H1 (cell line): ENCODE results near the gene HLA-DPB1. TPM values are rescaled to one million over a fixed set of nuclear protein-coding genes. Genes with fewer than 3 reads are reported as not detected.

ENCODE experiments used
- CTCF ChIA-PET: fragments of 300-600 bp; sonication (Branson Sonifier 250); formaldehyde crosslinking; loops from one replicate; lab custom pipeline; 2021; ENCODE audit not compliant: partially characterized antibody; lab: Charles Lee
- POLR2A ChIA-PET: fragments of 300-600 bp; sonication (Branson Sonifier 250); formaldehyde crosslinking; loops from one replicate; lab custom pipeline; 2021; ENCODE audit warnings: inconsistent platforms; ENCODE audit not compliant: partially characterized antibody; lab: Charles Lee
- DNase-seq, 2 experiments: peaks; one replicate each; pipeline versions ENCODE4 v3.0.0 to v3.0.0-alpha.2; 2010 to 2022; ENCODE audit warnings: low spot score in 2 of 2, low read depth in 1 of 2, mixed read lengths in 1 of 2
- FAIRE-seq: peaks from 2 replicates; lab custom pipeline; 2011; peaks lifted over from hg19 to GRCh38; lab: Jason Lieb, UNC
- H2AFZ ChIP-seq: 2 replicates; pipeline ENCODE4 v1.8.1; 2012; ENCODE audit warnings: low read length, inconsistent platforms
- H2AK5ac ChIP-seq: 2 replicates; pipeline ENCODE4 v1.6.1; 2013; ENCODE audit warnings: low read depth, low read length
- H2BK120ac ChIP-seq: replicated peaks from 2 replicates; pipeline ENCODE3; 2013; ENCODE audit warnings: low read depth, low read length, inconsistent platforms
- H2BK12ac ChIP-seq: 2 replicates; pipeline ENCODE4 v1.6.1; 2013; ENCODE audit warnings: low read depth, low read length
- H2BK15ac ChIP-seq: 2 replicates; pipeline ENCODE4 v1.6.1; 2013; ENCODE audit warnings: low read length
- H2BK20ac ChIP-seq: 2 replicates; pipeline ENCODE4 v1.6.1; 2013; ENCODE audit warnings: low read length
- H2BK5ac ChIP-seq: 2 replicates; pipeline ENCODE4 v1.6.1; 2013; ENCODE audit warnings: low read depth, low read length
- H3K14ac ChIP-seq: 2 replicates; pipeline ENCODE4 v1.6.1; 2013; ENCODE audit warnings: inconsistent platforms; ENCODE audit not compliant: insufficient read length
- H3K18ac ChIP-seq: 2 replicates; pipeline ENCODE4 v1.6.1; 2013; ENCODE audit warnings: low read length; ENCODE audit errors: extremely low read depth
- H3K23ac ChIP-seq: 2 replicates; pipeline ENCODE4 v1.6.1; 2013; ENCODE audit warnings: inconsistent platforms; ENCODE audit not compliant: insufficient read length
- H3K23me2 ChIP-seq: 2 replicates; pipeline ENCODE4 v1.6.1; 2013; ENCODE audit warnings: low read depth, low read length
- H3K27ac ChIP-seq: 2 replicates; pipeline ENCODE4 v1.6.1; 2011; ENCODE audit warnings: low read depth, low read length, inconsistent platforms
- H3K27me3 ChIP-seq, 4 experiments: replicated peaks in 1 of 4; 1 replicate in 1 of 4; 2 replicates in 3 of 4; pipeline versions ENCODE4 v1.6.1 to v1.8.1; 2011 to 2013; ENCODE audit warnings: low read length in 3 of 4, mild to moderate bottlenecking in 3 of 4, inconsistent platforms in 2 of 4, mixed read lengths in 2 of 4, moderate library complexity in 1 of 4; ENCODE audit not compliant: control insufficient read depth in 3 of 4, insufficient read depth in 3 of 4; ENCODE audit errors: extremely low read depth in 1 of 4
- H3K36me3 ChIP-seq, 4 experiments: 2 replicates each; pipeline versions ENCODE4 v1.6.1 to v1.8.1; 2011 to 2013; ENCODE audit warnings: mild to moderate bottlenecking in 4 of 4, low read length in 3 of 4, moderate library complexity in 2 of 4, control low read depth in 1 of 4, inconsistent platforms in 1 of 4; ENCODE audit not compliant: insufficient read depth in 4 of 4, control insufficient read depth in 2 of 4
- H3K4ac ChIP-seq: replicated peaks from 2 replicates; pipeline ENCODE3; 2013; ENCODE audit warnings: low read length, low read depth, mixed read lengths, inconsistent platforms; ENCODE audit not compliant: insufficient read length
- H3K4me1 ChIP-seq, 4 experiments: replicated peaks in 1 of 4; 1 replicate in 1 of 4; 2 replicates in 3 of 4; pipeline versions ENCODE4 v1.6.1 to v1.8.1; 2011 to 2013; ENCODE audit warnings: low read length in 3 of 4, inconsistent platforms in 2 of 4, mixed read lengths in 1 of 4; ENCODE audit not compliant: insufficient read depth in 4 of 4, control insufficient read depth in 3 of 4
- H3K4me2 ChIP-seq, 2 experiments: 2 replicates each; pipeline versions ENCODE4 v1.6.1 to v1.8.1; 2011 to 2013; ENCODE audit warnings: low read depth in 2 of 2, low read length in 2 of 2, control low read depth in 1 of 2, inconsistent platforms in 1 of 2, mild to moderate bottlenecking in 1 of 2; ENCODE audit not compliant: insufficient read depth in 1 of 2
- H3K4me3 ChIP-seq, 4 experiments: fragments of 200-600, 300-600 bp in 1 of 4; sonication (generic), shearing (Covaris generic), sonication (Bioruptor Twin) in 1 of 4; 2 replicates each; pipeline versions ENCODE4 v1.5.1 to v1.8.1; 2011 to 2016; ENCODE audit warnings: low read length in 4 of 4, low read depth in 3 of 4, control low read depth in 2 of 4, inconsistent platforms in 2 of 4, mild to moderate bottlenecking in 2 of 4, mixed read lengths in 1 of 4, moderate library complexity in 1 of 4; ENCODE audit not compliant: insufficient read depth in 2 of 4; ENCODE audit errors: extremely low read depth in 1 of 4
- H3K56ac ChIP-seq: replicated peaks from 2 replicates; pipeline ENCODE3; 2013; ENCODE audit warnings: low read depth, mild to moderate bottlenecking, mixed read lengths, low read length, inconsistent platforms; ENCODE audit not compliant: insufficient read length
- H3K79me1 ChIP-seq: 2 replicates; pipeline ENCODE4 v1.6.1; 2013; ENCODE audit warnings: low read depth, low read length, control low read depth
- H3K79me2 ChIP-seq, 2 experiments: 2 replicates each; pipeline versions ENCODE4 v1.6.1 to v1.8.1; 2012 to 2013; ENCODE audit warnings: low read length in 2 of 2, mild to moderate bottlenecking in 2 of 2, inconsistent platforms in 1 of 2; ENCODE audit not compliant: insufficient read depth in 2 of 2, control insufficient read depth in 1 of 2
- H3K9ac ChIP-seq, 4 experiments: replicated peaks in 1 of 4; 1 replicate in 1 of 4; 2 replicates in 3 of 4; pipeline versions ENCODE4 v1.6.1 to v1.8.1; 2011 to 2013; ENCODE audit warnings: low read depth in 3 of 4, low read length in 3 of 4, control low read depth in 2 of 4, mild to moderate bottlenecking in 2 of 4, moderate library complexity in 2 of 4, inconsistent platforms in 1 of 4; ENCODE audit errors: extremely low read depth in 1 of 4
- H3K9me3 ChIP-seq, 2 experiments: 2 replicates each; pipeline versions ENCODE4 v1.6.1 to v1.8.1; 2012 to 2013; ENCODE audit warnings: mild to moderate bottlenecking in 2 of 2, moderate library complexity in 2 of 2, control low read depth in 1 of 2, inconsistent platforms in 1 of 2, low read depth in 1 of 2, low read length in 1 of 2, mixed read lengths in 1 of 2; ENCODE audit not compliant: insufficient read depth in 2 of 2
- H4K20me1 ChIP-seq, 2 experiments: replicated peaks in 1 of 2; 2 replicates each; pipeline versions ENCODE3 to v1.8.1; 2011 to 2013; ENCODE audit warnings: inconsistent platforms in 2 of 2, low read length in 2 of 2, mild to moderate bottlenecking in 1 of 2; ENCODE audit not compliant: insufficient read depth in 2 of 2, control insufficient read depth in 1 of 2
- H4K5ac ChIP-seq: 2 replicates; pipeline ENCODE4 v1.6.1; 2013; ENCODE audit warnings: low read length, low read depth, mixed read lengths, inconsistent platforms; ENCODE audit not compliant: insufficient read length
- H4K8ac ChIP-seq: 2 replicates; pipeline ENCODE4 v1.8.0; 2013; ENCODE audit warnings: mild to moderate bottlenecking, moderate library complexity, low read length, inconsistent platforms; ENCODE audit not compliant: insufficient read depth; ENCODE audit errors: extremely low read depth
- H4K91ac ChIP-seq: replicated peaks from 2 replicates; pipeline ENCODE3; 2013; ENCODE audit warnings: low read length, mixed read lengths, inconsistent platforms; ENCODE audit not compliant: insufficient read length
- ATF2 ChIP-seq: IDR thresholded peaks from 2 replicates; pipeline ENCODE4 v1.6.1; 2012; ENCODE audit warnings: low read length, inconsistent platforms
- BACH1 ChIP-seq: IDR thresholded peaks from 2 replicates; pipeline ENCODE4 v1.6.1; 2012; ENCODE audit warnings: low read length, improper control_type of control experiment
- CREB1 ChIP-seq: IDR thresholded peaks from 2 replicates; pipeline ENCODE4 v1.6.1; 2012; ENCODE audit warnings: inconsistent platforms
- EZH2 ChIP-seq: fragments of 200-600 bp; sonication (generic); IDR thresholded peaks from 2 replicates; pipeline ENCODE4 v1.7.1; 2012; ENCODE audit warnings: low read depth, mild to moderate bottlenecking, moderate library complexity, low read length, inconsistent platforms; ENCODE audit not compliant: severe bottlenecking
- GABPA ChIP-seq: IDR thresholded peaks from 2 replicates; pipeline ENCODE4 v1.6.1; 2011; ENCODE audit warnings: mild to moderate bottlenecking, low read length, moderate library complexity, borderline replicate concordance; ENCODE audit not compliant: insufficient read depth
- GTF2F1 ChIP-seq: IDR thresholded peaks from 2 replicates; pipeline ENCODE4 v1.6.1; 2012; ENCODE audit warnings: low read depth, low read length, improper control_type of control experiment, borderline replicate concordance
- SIRT6 ChIP-seq: IDR thresholded peaks from one replicate; pipeline ENCODE4 v1.7.1; 2012; ENCODE audit warnings: low read length, inconsistent platforms
- SIX5 ChIP-seq: IDR thresholded peaks from 2 replicates; pipeline ENCODE4 v1.6.1; 2011; ENCODE audit warnings: mild to moderate bottlenecking, low read depth, low read length
- TAF7 ChIP-seq: optimal IDR thresholded peaks from 2 replicates; pipeline ENCODE3; 2011; ENCODE audit warnings: low read depth, mild to moderate bottlenecking, inconsistent platforms, low read length, moderate library complexity, borderline replicate concordance
- ZNF274 ChIP-seq: IDR thresholded peaks from 2 replicates; pipeline ENCODE4 v1.7.0; 2012; ENCODE audit warnings: low read length, borderline replicate concordance; ENCODE audit errors: extremely low read depth
- WGBS, 2 experiments: shearing (Covaris generic) in 1 of 2; methylation state at CpG; one replicate each; pipeline versions ENCODE4 v1.1.6 to v1.1.7; 2013 to 2015; ENCODE audit warnings: low lambda C conversion rate in 2 of 2, mixed read lengths in 2 of 2, inconsistent platforms in 1 of 2, low coverage in 1 of 2, missing lambda C conversion rate in 1 of 2; ENCODE audit not compliant: insufficient replicate concordance in 2 of 2, insufficient coverage in 1 of 2, insufficient read length in 1 of 2; ENCODE audit errors: extremely low coverage in 1 of 2, missing lambda C conversion rate in 1 of 2; 5-methylcytosine and 5-hydroxymethylcytosine counted together
- polyA plus RNA-seq, 7 experiments: library from polyadenylated mRNA; depleted of rRNA in 3 of 7; stranded (reverse) in 5 of 7; unstranded in 2 of 7; fragments of >200 nt in 5 of 7; fragments of 200-250 nt in 2 of 7; gene quantifications; 1 replicate in 5 of 7; 2 replicates in 1 of 7; 4 replicates in 1 of 7; pipeline versions ENCODE4 v1.2.1 to v1.2.3, GENCODE V29; 2011 to 2013; ENCODE audit warnings: missing spikeins in 2 of 7, mixed read lengths in 2 of 7
- total RNA-seq: library from RNA; stranded (reverse); fragmentation: NEBNext Ultra II Directional; extraction: Animal tissue kit (Norgen Biotek cat#: 25700); gene quantifications from 2 replicates; pipeline ENCODE4 v1.2.1, GENCODE V29; 2021

The HLA-DPB1 gene
- total and polyA plus RNA-seq, 2 of the 8 experiments (the other 6 are each of a cell fraction or from before 2014, with no cell fraction given): 32.3 to 58.8 TPM

- Histone ChIP-seq H3K4ac (no peak overlapping the region), H2AK5ac (no peak overlapping the region), H3K79me1 (no peaks in the 10 kb centered on the region), H4K91ac (no peak overlapping the region), H3K4me2 (no peak overlapping the region), H3K27ac (no peak overlapping the region), H3K79me2 (no peaks in the 10 kb centered on the region), H3K9me3 (no peaks in the 10 kb centered on the region; a peak in 1 of 4 replicates), H3K56ac (no peak overlapping the region), H4K20me1 (no peaks in the 10 kb centered on the region), H3K9ac (no peak overlapping the region), H3K23ac (no peak overlapping the region), H2BK15ac (no peak overlapping the region), H3K14ac (no peak overlapping the region), H2BK12ac (no peak overlapping the region), H2AFZ (no peak overlapping the region), H4K5ac (no peak overlapping the region), H2BK20ac (no peak overlapping the region), H2BK5ac (no peak overlapping the region), H3K27me3 (no peaks in the 10 kb centered on the region; a peak in 1 of 7 replicates), H3K18ac (no peak overlapping the region), H3K23me2 (peaks cover 6% of the 10 kb centered on the region; the same call in 1 of the 2 replicates), H2BK120ac (no peak overlapping the region), H3K36me3 (no peaks in the 10 kb centered on the region), H3K4me1 (no peaks in the 10 kb centered on the region), H3K4me3 (no peak overlapping the region), H4K8ac (no peak overlapping the region)
- CTCF ChIA-PET: interaction anchor here (1.8 kb wide), 1 partner anchor 21 kb away, joined by 7 read pairs; no protein-coding TSS in a partner anchor
- DNase-seq: no peak
- POLR2A ChIA-PET: interaction anchor here (1.5 to 4.2 kb wide), 2 partner anchors 11 to 135 kb away, joined by 6 to 25 read pairs; no protein-coding TSS in a partner anchor
- FAIRE-seq: no peak
- 93% methylated on average over 9 of the region's 9 CpGs; no CpG with 5 or more reads in 1 of the 2 experiments for WGBS, 2 experiments
- TF ChIP-seq EZH2 (no peak), SIX5 (no peak), GTF2F1 (no peak), CREB1 (no peak), BACH1 (no peak), ZNF274 (no peak), TAF7 (no peak), GABPA (no peak), SIRT6 (no peak), ATF2 (no peak)
Observed at GRCh38 chr6:33105916-33106871, 30.4 kb downstream of the HLA-DPB1 start.
